DMS114 treated with DMSO at 0.1 percent for 48 hours (cell line): ENCODE results near the gene OPRM1.
"Not testable (repeated sequence)": the region's sequence is repeated elsewhere in the genome, so short reads cannot be mapped to it uniquely, and the experiment has no call there.

Experiments used
- DNase-seq: peaks from one replicate; lab custom pipeline; 2025; ENCODE audit not compliant: unreplicated experiment; lab: John Stamatoyannopoulos, UW

The OPRM1 gene

DNA sequence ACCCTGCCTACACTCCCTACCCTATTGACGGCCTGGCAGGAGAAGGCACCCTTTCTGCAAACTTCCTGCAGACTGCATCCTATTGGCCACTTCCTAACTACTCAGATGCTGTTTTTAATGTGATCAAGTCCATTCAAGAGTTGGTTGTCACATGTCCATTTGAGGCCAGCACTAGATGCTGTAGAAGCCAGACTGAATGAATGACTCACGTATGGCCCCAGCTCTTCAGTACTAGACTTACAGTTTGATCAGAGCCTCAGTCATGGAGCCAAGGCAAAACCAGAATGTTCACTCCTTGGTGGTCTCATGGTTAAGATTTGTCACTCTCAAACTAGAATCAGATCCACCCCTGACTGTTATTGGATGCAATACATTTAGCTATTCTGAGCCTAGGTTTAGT is 101.7 kb downstream of the OPRM1 start:
- no peak for DNase-seq

DNA sequence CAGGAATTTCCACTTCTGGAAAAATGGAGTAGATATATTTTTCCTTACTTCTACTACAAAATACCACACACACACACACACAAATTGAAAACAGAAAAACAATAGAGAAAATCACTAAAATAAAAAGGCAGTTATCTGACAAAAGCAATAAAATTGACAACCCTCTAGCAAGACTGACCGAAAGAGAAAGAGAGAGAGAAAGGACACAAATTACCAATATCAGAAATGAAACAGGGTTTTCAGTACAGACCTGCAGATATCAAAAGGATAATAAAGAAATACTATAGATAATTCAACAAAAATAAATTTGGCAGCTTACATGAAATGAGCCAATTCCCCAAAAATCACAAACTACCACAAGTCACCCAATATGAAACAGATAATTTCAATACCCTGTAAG is 104.7 kb downstream of the OPRM1 start:
- no peak for DNase-seq

DNA sequence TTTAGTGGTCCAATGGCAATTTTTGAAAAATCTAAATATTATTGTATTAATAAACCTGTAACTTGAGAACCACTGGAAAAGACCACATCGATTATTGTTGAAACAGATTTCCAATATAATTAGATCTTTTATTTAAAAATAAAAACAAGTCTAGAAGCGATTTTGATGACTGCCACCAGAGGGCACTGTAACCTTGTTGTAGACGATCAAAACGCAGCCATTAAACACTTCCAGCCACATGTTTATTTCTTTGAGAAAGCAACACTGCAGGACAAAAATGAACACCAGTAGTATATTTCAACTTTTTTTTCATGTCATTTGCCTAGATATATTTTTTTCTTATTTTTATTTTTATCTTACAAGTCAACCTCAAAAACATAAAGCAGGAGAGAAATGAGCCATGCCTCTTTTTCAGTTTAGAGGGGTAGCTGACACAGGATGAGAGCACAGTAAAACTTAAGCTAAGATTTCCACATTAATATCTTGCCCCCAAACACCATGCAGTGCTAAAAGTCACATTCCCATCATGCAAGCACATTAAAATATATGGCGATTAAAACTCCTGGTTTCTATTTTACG is 115.4 kb downstream of the OPRM1 start:
- peak; percentile 35 for DNase-seq

DNA sequence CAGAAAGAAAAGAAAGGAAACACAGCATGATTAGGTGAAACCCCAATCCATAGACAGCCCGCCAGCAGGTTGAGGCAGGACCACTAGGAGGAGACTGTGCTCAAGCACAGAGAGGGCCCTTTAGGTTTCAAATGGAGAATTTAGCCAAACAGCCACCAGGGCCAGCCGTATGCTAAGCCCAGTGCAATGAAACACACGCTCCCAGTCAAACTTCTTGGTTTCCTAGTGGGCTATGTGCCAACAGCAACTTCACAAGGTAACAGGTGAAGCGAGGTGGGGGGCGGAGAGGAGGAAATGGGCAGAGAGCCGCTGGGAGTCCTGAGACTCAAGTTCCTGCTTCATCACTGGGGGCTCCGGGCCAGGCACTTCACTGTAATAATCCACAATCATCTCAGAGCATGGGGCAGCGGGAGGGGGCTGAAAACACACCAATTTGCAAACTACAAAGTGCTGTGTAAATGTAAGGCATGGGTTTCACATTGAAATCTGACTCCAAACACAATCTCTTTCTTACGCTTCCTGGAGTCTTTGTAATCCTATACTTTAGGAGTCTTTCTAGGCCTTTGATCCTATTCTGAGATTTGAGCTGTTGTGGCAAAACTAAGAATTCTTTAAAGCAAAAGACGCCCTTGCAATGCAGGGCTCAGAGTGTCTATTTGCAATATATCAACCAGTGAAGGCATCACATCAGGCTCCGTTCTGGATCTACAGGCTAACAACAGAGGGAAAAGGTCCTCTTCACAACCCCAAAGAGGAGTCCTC is 117.3 kb downstream of the OPRM1 start:
- peak; percentile 5 for DNase-seq

DNA sequence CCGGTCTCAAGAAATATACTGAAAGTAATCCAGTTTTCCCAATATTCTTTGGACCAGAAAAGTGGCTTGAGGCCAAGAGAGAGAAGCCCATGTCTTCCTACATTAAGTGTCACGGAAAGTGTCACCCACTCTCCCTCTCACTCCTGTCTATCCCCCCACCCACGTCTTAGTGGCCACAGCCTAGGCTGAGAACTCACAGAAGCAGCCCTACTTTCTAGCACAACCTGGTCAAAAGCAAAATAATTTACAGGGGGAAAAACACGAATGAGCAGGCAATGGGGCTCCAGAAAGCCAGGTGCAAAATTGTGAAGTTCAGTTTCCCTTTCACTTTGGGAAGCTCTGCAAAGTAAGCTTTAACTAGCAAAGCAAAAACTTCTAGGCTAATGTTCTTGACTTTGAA is 118.0 kb downstream of the OPRM1 start:
- DNase-seq = no peak

DNA sequence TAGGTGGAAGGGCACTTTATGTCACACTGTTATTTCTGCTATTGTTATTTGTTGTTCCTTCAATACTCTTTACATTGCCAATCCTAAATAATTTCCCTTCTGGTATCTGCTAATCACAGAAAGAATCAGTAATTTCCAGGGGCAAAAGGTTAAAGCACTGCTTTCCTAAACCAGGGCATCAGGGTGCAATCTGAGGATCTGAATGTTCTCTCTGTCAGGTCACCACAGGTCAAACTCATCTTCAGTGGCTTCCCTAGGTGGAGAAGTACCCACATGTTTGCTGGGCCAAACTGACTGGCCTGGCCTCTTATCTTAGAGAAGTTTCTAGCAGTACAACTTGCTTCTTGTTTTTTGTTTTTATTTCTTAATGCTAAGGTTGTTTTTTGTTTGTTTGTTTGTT is 118.7 kb downstream of the OPRM1 start:
- DNase-seq = no peak

DNA sequence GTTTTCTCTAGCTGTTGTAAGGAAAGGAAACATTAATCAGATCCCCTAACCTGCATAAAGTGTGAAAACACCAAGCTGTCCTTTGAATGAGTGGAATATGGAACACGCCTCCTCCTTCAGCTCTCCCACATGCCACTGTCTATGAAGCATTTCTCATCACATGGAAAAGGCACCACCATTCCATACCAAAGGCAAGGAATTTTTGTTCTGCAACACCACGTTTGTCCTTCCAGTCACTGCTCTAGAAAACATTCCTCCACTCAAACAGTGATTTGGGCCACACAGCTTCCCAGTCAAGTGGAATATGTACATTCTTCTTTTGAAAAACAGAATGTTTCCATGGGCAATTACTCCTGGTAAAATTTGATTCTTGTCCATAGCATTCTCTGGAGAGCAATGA is 120.1 kb downstream of the OPRM1 start:
- no peak for DNase-seq

DNA sequence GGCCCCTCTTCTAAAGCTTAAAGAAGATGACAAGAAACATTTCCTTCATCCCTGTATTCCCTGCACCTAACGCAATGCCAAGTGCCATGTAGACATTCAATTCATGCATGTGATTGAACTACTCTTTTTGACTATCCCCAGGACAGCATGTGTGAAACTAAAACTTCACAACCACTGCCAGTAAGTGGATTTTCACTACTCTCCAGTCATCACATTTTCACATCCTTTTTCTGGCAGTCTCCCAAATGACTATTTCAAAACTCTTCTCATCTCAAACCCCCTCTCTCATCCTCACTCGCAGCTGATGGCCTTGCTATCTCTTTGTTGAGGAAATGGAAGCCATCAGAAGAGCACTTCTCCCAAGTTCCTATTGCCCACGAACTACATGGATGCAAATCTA is 122.6 kb downstream of the OPRM1 start:
- no peak for DNase-seq

DNA sequence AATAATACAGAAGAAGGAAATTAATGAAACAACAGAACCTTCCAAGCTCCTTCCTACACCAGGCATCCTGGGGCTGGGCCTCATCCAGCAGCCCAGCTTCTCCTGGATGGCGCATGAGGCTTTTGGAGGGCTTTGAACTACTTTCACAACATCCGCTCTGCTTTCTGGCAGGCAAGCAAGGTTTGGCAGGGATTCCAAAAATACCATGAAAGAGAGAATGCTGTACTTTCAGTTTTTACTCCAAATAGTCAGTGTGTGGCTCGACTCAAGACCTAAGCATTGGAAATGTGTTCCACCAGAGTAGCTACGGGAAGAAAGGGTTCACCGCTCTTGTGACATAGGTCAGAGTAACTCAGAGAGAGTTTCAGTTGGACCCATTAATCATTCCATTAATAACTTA is 125.4 kb downstream of the OPRM1 start:
- no peak for DNase-seq

DNA sequence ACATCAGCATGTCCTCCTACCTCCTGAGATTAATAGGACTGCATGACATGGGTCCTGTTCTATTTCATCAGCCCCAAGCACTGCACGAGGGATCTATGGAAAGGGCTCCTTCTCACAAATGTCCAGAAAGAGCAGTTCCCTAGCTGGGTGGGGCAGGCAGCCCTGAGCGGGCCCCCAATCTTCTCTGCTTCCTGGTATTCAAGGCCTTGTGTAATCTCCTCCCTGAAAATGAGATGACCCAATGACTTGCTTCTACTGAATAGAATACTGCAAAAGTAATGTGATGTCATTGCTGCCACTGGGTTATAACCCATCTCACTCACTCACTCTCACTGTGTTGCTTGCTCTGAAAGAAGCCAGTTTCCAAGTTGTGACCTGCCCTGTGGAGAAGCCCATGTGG is 126.4 kb downstream of the OPRM1 start:
- no peak for DNase-seq

DNA sequence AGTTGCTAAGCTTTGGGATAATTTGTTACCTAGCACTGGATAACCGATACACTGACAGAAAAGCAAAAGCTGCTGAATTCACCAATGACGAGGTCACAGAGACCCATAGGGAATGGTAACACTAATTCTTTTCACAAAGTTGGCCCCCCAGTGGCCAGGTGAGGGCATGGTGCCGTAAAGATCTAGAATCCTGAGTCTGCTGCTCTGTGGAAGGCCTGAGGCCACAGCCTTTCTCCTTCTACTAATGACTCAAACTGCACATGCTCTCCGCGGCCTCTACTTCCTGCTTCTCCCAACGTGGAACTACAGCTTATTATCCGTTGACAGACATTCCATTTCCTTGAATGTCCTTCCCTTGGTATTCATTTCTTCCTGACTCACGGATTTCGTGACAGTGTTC is 127.1 kb downstream of the OPRM1 start:
- no peak for DNase-seq

DNA sequence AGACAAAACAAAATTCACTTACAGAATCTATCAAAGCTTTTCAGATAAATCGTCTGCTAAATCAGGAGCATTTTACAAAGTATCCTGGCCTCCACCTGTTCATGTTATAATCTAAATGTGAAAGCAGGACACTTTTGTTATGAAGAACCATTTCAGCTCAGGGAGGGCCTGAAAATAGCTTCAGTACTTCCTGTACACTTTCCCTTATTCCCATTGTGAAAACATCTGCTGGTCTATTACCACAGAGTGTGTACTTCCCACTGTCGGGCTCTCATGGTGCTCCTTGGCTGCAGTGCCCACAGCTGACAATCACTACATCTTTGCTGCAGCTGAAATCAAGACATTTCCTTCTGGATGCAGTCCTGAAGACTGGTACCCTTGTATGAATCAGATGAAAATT is 128.1 kb downstream of the OPRM1 start:
- DNase-seq = no peak

DNA sequence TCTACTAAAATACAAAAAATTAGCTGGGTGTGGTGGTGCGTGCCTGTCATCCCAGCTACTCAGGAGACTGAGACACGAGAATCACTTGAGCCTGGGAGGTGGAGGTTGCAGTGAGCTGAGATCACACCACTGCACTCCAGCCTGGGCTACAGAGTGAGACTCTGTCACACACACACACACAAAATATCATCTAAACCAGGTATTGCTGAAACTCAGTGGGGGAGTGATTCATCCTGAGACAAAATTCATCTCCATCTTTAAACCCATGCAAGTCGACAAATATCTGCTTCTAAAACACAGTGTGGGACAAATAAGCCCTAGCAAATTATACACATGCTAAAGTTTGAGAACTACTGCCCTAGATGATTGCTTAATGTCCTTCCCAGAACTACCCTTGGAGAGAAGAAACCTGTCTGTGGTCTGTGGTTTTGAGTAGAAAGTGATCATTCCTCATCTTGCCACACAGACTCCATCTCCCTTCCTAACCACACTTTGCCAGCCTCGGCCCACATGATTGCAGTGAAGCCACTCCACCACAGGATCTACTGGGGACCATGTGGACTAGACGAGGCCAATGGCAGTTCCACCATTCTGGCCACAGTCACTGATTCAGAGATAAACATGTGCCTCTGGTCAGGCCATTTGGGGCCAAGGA is 130.3 kb downstream of the OPRM1 start:
- DNase-seq = no peak

DNA sequence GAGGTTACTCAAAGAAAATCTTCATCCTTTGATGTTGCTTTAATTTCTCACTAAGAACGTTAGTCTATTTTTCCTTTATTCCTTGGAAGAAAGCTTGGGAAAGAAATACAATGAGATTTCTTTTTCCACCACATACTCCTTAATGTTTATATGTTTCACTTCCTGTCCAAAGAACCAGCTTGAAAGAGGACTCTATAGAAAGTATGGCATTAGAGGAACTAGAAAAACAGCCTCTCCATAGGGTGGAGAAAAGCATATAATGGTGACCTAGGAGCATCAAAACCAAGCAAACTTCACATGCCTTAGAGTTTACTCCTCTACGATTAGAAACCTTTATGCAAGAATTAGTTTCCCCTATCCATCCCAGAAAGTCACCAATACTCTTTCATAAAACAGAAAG is 131.1 kb downstream of the OPRM1 start:
- no peak for DNase-seq

DNA sequence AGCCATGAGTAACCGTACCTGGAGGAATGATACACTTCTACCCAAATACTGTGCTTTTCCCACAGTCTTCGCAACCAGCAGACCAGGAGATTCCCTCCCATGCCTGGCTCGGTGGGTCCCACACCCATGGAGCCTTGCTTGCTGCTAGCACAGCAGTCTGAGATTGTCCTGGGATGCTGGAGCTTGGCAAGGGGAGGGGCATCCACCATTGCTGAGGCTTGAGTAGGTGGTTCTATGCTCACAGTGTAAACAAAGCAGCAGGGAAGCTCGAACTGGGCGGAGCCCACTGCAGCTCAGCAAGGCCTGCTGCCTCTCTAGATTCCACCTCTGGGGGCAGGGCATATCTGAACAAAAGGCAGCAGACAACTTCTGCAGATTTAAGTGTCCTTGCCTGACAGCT is 133.4 kb downstream of the OPRM1 start:
- DNase-seq = not testable (repeated sequence)

DNA sequence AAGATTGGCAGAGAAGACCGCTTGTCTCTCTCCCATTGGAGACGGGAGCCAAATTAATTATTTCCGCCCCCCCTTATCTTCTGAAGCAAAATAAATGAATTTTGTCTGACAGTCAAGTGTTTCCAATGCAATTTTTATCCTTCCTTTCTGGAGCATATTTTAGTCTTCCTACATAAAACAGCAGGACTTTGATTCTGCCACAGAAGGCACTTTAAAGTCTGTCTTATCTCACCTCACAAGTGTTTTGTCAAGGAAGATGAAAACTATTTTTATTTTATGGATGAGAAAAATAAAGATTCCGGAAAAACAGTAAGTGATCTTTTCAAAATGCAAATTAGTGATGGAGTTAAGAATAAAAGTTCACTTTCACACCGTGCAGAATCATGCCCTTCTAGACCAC is 140.4 kb downstream of the OPRM1 start:
- no peak for DNase-seq

DNA sequence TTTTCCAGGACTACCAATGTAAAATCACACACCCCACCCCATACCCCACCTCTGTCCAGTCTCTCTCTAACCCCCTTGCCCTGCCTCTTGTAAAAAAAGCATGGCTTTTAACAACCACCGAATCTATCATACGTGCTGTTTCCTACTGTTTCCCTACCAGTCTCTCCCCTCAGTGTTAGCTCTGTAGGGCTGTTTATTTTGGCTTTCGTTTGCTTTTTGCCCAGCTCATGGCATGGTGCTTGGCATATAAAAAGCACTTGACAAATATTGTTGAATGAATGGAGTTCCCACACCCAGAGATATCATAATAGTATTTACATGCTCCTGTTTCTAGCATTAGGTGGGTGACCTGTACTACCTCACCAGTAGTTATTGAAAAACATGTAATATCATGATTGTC is 148.2 kb downstream of the OPRM1 start:
- no peak for DNase-seq

DNA sequence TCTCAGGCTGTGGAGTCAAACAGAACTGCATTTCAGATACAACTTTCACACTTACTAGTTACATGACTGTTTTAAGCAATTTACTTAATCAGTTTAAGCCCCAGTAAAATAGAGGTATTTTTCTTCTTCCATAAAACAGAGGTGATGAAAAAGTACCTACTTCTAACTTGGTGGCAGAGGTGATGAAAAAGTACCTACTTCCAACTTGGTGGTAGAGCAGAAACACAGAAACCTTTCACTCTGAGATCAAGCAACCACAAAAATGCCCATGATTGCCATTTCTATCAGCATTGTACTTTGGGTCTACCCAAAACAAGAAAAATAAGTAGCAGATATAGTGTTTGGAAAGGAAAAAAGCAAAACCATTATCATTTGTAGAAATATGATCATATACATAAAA is 148.7 kb downstream of the OPRM1 start:
- DNase-seq = no peak

DNA sequence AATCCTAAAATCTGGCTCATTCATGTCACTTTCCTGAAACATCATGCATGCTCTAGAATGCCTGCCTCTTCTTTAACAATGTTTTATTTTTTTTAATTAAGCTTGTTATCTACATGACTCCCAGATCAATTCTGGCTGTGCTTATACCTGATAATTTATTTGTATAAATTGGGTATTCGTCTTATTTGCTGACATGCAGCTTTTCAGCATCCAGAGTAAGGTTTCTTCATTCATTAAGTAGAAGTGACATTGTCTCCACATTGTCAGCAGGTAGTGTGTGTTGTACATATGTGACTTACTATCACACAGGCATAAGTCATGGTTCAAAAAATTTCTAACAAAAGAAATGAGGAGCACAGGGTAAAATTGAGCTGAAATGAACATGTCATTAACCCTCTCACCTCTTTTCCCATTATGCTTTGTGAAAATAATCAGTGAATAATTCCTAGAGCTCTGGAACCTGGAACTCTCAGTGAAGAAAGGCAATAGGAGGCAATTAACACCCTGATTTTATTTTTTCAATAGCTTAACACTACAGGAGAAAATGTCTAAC is 157.4 kb downstream of the OPRM1 start:
- DNase-seq = no peak

DNA sequence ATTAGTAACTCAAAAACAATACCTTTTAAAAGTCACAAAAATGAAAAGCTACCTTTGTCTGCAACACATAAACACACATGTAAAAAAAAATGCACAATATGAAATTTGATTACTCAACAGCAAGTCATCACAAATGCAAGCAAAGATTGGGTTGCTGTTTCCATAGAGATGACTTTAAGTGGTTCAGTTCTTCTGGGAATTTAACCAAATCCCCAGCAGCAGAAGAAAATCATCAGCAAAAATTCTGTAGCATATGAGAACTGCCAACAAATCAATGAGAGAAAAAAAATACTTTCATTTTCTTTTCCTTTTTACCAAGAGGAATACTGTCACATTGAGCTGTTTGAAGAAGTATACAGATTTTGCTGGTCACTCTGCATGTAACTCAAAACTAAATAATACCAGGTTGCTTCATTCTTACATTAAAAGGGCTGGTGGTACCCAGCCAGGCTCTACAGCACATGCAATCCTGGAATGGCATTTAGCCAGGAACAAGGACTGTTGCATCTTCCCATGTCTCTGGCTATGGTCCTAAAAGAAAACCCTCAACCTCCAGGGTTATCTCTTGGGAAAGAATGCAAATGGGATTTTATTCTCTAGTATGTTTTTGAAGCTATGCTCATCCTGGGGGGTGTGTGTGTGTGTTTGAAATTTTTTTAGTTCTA is 158.3 kb downstream of the OPRM1 start:
- no peak for DNase-seq

DNA sequence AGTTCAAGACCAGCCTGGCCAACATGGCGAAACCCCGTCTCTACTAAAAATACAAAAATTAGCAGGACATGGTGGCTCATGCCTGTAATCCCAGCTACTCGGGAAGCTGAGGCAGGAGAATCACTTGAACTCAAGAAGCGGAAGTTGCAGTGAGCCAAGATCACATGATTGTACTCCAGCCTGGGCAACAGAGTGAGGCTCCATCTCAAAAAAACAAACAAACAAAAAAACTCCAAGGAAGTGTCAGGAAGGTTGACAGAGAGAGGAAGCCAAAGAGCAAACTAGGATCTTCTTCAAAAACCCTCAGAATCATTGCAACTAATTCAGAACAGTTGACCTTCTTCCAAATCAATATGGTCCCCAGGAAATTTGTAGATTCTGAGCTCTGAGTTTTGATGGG is 162.6 kb downstream of the OPRM1 start:
- DNase-seq = not testable (repeated sequence)

DNA sequence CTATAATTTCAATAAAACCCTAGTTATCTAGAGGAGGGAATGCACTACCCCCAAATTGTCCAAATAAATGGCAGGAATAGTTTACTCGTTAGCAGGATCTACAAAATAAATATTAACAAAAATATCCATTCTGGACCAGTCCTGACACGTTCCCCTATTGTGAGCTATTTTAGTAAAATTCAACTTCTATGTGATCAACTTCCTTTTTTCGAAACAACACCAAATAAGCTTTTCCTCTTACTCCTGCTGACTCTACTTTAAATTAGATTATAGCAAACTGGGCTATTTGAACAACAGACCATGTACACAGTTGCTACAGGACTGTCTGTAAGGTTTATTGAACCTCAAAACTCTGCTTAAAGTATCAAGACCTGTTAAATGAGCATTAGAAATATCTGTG is 163.3 kb downstream of the OPRM1 start:
- no peak for DNase-seq
